HG02981 (cell line): ENCODE results near the gene LRRC4C.

Source experiments
- ATAC-seq: cut with Tn5 transposase; IDR thresholded peaks from one replicate; pipeline ENCODE4 v1.9.1; 2021; ENCODE audit warnings: mild to moderate bottlenecking, moderate library complexity; ENCODE audit not compliant: unreplicated experiment

LRRC4C gene

DNA sequence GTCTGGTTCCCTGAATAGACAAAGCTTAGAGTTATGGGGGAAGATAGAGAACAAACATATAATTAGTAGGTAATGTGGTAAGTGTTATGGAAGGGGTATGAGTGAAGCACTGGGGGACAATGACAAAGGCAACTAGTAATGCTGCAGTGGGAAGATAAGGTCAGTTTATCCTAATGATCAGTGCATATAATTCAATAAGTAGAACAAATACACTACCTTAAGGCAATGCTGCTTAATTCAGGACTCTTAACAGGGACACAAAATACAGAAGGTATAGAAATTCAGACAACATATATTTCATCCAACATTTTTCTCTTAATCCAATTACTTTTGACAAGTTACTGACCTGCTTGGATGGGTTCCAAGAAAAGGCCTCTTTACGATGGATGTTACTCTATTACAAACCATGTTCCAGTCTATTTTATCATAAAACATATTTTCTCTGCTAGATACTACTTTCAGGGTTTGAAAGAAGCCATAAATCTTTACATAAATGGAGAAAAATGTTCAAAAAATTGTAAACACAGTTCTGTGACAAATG is 1186.2 kb downstream of the LRRC4C start:
- no peak for ATAC-seq

DNA sequence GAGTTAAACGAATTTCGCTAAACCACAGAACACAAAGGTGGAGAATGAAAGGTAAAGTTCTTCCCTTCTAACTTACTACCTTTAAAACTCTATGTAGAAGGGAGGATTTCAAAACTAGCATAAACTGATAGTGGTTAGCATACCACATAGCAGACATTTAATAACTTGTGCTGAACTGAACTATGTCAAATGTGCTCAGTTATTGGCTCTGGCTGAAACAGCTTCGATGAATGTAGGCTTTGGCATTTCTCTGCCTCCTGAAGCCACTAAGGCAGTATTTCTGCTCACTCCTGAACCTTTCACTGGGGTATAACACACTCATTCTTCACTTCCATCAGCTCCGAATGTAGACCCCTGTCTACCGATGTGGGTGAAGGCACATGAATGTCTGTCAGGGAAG is 1188.1 kb downstream of the LRRC4C start:
- ATAC-seq = no peak

DNA sequence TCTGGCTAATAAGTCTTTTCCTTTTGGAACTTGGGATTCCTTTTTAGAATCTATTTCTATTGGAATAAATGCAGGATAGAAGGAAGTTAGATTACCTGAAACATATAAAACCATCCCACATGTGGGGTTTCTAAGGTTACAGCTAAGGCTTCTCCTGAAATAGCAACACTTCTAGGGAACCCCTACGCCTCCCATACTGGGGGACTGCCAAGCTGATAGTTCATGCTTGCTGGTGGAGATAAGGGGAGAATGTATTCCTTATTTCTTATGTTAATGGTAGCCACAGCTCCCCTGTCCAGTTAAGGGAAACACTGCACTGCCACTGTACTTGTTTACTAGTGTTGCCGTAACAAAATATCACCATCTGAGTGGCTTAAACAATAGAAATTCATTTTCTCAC is 1189.6 kb downstream of the LRRC4C start:
- ATAC-seq = no peak

DNA sequence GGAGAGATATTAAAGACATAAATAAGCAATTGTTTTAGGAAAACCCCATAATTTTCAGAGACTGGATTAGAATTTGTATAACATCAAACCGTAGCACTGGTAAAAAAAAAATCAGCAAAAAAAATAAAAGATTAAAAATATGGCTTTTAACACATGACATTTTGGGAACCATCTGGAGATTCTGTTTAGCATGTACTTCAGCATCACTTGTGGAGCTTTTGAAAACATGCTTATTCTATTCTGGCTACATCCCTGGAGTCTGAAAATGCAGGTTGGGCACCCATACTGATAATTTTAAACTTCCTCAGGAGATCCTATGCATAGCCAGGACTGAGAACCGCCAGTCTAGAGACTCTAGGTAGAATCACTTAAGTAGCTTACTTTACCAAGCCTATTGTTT is 1190.9 kb downstream of the LRRC4C start:
- ATAC-seq = no peak

DNA sequence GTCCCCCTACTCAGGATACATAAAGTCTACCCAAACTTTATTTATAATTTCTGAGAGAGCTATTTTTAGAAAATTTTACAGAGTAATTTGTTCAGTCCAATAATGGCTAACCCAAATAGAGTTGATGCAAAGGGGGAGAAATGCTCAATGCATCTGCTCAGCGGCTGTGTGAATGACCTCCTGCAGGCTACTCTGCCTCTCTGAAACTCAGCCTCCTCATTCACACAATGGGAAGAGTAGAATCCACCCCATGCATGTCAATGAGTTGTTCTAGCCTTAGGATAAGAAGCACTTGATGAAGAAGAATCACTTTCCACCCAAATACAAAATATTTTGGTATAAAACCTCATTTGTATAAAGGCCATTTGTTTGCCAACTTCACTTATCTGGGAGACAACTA is 1204.0 kb downstream of the LRRC4C start:
- no peak for ATAC-seq

DNA sequence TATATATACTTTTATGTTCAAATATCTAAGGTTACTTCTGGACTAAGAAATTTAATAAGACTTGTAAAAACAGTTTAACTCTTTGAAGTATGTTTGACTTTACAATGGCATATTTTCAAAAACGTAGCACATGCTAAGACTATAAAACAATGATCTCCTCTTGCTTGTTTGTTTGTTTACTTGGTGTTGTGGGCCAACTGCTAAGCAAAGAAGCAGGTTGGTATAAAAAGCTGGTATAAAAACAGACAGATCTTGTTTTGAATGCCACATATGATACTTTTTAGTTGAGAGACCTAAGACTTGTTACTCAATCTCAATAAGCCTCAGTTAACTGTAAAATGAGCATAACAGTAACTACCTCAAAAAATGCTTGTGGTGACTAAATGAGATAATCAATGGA is 1206.3 kb downstream of the LRRC4C start:
- ATAC-seq = no peak

DNA sequence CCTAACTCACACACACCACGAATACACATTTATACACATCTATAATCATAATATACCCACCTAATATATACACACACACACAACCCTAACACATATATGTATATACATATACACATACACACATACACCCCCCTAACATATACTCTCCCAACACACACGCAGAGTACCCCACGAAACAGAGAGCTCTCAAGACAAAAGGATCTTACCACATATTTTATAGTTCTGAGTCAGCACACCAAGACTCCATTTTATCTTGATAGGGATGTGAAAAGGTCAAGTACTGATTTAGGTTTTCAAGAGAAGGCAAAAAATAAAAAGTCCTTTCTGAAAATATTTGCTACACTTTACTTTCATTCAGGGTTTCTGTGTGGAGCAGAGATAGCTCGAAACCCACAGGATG is 1207.2 kb downstream of the LRRC4C start:
- ATAC-seq = no peak

DNA sequence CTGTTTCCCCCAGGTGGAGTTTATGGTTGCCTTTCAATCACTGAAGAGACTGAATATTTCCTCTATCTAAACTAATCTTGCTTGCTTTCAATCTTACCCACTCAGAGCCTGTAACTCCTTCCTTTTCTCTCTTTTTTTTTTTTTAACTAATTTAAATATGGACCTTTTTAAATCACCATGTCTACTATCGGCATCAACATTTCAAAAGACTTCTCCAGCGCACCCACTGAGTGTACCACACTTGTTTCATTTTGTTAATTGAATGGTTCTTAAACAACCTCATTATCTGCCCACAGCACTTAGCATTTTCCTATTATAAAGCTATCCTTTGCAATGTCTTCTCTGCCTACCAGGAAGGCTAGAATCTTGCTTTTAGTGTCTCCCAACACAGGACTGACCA is 1212.5 kb downstream of the LRRC4C start:
- no peak for ATAC-seq

DNA sequence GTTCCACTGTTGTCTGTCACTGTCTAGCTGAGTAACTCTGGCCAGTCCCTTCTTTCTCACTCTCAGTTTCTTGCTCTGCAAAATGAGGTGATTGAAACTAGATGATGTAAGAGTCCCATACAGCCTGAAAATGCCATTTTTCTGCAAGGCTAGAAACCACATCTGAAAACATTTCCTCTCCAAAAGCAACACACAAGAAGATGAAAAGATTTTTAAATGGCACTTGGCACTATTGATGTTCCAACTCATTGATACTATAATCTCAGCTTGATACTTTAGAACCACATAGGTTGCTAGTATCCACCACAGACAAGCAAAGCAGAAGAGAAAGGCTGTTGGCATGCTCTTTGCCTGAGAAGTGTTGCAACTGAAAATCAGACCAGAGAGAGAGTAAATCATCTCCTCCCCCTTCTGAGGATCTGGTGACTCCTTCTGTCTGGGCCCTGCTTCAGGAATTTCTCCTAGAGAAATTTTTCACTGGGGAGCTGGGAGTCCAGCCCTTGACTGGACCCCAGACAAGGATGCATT is 1217.9 kb downstream of the LRRC4C start:
- ATAC-seq = peak; percentile 95

DNA sequence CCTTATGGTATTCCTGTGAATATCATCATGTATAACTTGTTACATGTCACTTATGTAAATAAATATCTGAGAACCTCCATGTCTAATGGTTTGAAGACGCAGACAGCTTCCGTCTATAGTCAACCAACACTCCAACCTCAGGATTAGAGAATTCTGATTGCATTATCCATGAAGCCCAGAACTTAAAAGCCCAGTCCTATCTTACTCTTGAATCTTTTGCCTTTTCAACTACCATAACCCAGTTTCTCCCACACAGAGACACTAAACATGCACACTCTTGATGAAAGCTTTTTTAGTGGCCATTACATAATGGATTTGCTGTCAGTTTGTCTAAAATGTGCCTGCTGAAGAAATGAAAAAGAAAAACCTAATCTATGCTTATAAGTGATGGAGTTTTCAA is 1219.2 kb downstream of the LRRC4C start:
- ATAC-seq = no peak

DNA sequence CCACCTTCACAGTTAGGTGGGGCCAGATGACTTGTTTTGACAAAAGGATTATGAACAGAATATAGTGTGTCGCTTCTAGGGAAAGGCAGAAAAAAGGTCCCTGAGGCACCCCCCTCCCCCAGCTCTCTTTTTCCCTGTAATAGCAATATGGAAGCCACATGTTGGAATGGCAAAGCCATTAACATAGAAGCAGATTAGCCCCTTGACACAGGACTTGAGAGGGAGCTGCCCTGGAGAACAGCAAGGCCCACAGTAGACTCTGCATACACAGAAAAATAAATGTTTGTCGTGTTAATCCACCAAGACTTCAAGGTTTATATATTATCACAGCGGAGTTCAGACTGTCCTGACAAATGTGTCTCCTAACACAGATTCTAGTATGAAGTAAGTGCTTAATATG is 1222.9 kb downstream of the LRRC4C start:
- ATAC-seq = no peak

DNA sequence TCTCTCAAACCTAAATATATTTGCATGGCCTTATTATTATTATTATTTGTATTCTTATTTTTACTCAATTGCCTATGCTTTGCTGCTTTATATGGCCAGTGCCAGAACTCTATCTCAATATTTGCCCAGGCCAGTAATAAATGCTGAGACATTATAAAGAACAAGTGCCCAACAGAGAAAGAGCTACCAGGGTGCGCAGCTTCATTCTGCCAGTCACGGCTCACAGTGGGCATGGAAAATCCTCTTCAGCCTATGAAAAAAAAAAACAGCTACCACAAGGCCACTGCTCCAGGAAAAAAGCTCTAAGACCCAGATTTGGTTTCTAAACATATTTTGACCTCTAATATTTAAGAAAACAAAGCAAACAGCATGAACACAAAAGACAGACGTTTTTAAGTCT is 1223.6 kb downstream of the LRRC4C start:
- ATAC-seq = no peak

DNA sequence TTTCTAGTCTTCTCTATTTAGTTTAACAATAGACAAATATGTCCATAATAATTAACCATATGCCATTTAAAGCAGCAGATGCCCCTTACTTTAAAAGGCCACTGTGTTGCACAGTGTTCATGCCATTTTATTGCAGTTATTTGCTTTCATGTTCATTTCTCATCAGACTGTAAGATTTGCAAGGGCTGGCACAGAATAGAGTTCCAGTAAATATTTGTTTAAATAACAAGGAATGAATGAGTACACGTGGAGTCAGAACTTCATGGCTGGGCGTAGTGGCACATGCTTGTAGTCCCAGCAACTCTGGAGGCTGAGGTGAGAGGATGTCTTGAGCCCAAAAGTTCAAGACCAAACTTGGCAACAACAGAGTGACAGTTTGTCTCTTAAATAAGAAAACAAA is 1228.6 kb downstream of the LRRC4C start:
- ATAC-seq = no peak

DNA sequence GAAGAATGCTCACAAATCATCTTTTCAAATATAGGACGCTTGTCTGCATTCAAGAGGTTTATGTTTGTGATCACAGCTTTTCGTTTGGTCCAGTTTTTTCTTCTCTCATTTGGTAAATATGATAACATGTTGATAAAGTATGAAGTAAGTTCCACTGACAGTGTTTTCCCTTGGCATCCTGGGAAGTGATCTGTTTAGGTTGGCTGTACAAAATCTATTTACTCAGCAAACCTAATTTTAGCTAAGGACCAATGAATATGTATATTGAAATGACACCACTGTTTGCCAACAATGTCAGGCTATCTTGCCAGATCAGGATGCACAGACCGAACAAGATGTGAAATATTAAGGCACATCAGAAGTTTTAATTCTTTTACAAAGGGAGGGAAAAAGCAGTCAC is 1230.8 kb downstream of the LRRC4C start:
- ATAC-seq = no peak

DNA sequence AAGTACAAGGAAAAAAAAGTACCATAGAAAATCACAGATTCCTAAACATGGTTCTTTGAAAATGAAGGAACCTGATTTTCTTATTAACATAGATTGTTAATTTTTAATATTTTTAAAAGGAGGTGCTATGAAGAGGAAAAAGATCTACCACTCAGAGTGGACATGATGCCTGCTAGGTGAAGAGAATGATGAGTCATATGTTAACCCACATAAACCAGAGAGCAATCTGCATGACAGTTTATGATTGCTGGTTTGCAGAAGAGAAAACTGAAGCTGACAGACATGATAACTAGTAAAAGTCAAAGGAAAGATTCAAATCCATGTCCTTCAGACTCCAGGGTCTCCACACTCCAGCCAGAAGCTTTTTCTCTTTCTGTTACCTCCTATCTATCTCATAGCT is 1231.7 kb downstream of the LRRC4C start:
- ATAC-seq = peak; percentile 97

DNA sequence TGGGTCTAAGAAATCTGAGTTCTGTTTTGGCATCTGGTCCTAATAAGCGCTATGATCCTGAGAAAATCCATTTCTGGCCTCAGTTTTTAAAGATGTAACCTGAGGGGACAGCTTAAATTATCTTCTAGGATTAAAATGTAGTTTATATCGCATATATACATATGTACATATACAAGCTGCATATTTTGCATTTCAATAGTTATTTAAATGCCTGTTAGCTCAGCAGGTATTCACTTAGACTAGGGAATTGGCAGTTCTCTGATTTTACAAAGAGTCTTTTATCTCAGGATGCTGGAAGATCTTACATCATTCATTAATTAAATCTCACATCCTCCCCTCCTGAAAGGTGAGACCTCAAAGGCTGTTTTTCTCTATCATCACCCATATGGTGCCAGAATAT is 1232.8 kb downstream of the LRRC4C start:
- ATAC-seq = no peak

DNA sequence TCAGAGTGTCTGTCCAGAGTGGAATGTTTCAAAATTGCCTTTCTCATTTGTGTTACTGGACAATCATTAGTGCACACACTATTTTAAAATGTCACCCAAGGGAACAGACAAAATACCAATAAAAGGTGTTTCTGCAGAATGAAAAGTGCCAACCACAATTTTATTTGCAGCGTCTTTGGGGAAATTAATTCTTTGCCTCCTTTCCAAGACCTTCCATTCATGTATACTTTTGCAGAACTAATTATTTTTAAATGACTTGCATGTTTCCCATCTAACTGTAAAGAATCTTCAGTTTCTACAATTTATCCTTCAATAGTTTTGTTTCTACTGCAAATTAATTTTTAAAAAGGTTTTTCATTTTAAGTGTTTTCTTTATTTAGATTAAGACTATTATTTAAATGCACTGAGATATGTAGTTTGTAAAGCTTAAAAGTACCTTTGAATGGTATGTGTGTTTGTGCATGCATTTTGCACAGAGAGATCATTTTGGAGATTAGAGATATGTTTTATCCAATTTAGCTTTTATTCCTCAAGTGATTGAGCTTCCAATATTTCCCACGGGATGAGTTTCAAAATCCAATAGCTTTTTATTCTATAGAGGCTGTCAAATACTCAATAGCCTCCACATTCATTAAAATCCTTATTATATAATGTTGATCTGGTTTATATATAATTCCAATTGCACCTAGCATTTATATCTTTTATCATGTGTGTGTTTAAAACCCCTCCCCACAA is 1235.7 kb downstream of the LRRC4C start:
- ATAC-seq = no peak

DNA sequence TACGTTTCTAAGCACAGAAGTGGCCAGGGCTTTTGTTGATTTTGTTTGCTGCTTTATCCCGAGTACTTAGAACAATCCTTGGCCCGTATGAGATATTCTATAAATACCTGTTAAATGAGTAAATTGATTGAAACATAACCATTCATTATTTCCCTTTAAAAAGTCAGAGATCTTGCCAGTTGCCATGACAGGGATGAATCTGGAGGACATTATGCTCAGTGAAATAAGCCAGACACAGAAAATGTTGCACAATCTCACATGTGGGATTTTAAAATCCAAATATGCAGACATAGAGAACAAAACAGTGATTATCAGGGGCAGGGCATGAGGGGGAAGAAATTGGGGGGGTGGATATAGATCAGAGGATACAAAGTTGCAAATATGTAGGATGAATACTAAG is 1240.1 kb downstream of the LRRC4C start:
- no peak for ATAC-seq

DNA sequence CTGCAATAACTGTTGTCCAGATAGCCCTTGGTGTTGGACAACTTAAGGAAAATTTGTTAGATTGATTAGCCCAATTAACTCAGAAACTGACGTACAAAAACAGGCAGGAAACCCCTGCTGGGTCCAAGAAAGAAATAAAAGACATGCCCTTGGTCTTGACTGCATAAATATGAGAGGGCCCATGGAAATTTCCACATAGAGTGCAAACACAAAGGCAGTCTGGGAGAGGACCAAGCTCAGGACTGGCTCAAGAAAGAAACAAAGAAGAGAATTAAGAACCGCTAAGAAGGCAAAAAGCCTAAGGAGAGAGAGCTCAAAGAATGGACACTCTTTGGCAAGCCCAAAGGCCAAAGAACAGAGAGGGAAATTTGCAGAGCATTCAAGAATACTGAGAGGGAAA is 1243.9 kb downstream of the LRRC4C start:
- no peak for ATAC-seq

DNA sequence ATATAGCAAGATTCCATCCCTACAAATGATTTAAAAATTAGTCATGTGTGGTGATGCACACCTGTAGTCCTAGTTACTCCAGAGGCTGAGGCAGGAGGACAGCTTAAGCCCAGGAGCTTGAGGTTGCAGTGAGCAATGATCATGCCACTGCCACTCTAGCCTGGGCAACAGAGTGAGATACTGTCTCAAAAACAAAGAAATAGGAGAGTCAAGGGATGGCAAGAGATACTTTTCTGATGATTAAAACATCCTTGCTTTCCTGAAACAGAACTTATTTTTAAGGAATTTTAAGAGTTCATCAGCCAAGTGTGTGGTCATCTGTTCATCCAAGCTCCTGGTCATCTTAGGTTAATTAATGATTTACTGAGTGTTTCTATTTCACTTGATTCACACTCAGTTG is 1252.0 kb downstream of the LRRC4C start:
- no peak for ATAC-seq

DNA sequence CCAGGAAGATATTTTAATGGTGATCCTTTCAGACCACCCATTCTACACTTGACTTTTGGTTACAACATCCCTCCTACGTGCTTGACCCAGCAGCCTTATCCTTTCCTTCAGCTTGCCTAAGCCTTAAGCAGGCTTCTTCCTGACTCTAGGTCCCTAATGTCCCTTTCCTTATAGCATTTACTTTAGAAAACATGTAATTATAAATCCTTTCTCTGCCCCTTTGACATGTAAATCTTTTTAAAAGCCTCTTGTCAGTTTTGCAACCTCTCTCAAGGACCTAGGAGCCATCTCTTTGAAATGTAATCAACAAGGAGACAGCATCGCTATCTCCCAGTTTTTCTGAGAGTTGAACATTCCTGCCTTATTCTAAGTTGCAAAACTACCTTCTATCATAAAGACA is 1255.2 kb downstream of the LRRC4C start:
- no peak for ATAC-seq

DNA sequence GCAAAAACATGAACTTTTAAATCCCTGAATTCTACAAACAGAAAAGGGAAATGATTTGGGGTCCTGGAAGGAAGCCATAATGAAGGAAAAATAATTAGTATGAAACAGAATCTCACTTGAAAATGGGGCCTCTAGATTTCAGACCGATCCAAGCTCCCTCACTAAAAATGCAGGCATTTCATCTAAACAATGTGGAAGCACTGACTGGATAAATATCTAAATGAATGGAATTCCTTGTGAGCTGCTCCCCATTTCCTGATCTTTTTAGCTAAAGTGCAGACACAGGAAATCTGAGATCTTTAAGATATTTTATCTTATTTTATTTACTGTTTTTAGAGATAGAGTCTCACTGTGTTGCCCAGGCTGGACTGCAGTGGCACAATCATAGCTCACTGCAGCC is 1255.8 kb downstream of the LRRC4C start:
- ATAC-seq = no peak
